Liver (tissue), 9 donors: Measurements from ENCODE around the gene ZNF132. TPM values are rescaled to one million over a fixed set of nuclear protein-coding genes. Genes with fewer than 3 reads are reported as not detected.

Source experiments
- DNase-seq: peaks from one replicate; pipeline ENCODE4 v3.0.0-alpha.2; 2017; ENCODE audit warnings: low spot score
- H3K27ac ChIP-seq, 2 donors: one replicate each; pipeline ENCODE4 v1.7.0; 2013; ENCODE audit warnings: inconsistent platforms in 2 of 2, low read length in 2 of 2, control low read depth in 1 of 2, low read depth in 1 of 2, mild to moderate bottlenecking in 1 of 2
- H3K27me3 ChIP-seq, 4 donors: one replicate each; pipeline versions ENCODE4 v1.6.1 to v1.7.0; 2013; ENCODE audit warnings: low read length in 3 of 4, inconsistent platforms in 1 of 4, mild to moderate bottlenecking in 1 of 4, moderate library complexity in 1 of 4; ENCODE audit not compliant: control insufficient read depth in 4 of 4, insufficient read depth in 4 of 4
- H3K36me3 ChIP-seq, 4 donors: one replicate each; pipeline versions ENCODE4 v1.6.1 to v1.7.0; 2013; ENCODE audit warnings: low read length in 3 of 4, mild to moderate bottlenecking in 3 of 4, low read depth in 1 of 4, moderate library complexity in 1 of 4; ENCODE audit not compliant: control insufficient read depth in 4 of 4, insufficient read depth in 3 of 4
- H3K4me1 ChIP-seq, 4 donors: one replicate each; pipeline versions ENCODE4 v1.6.1 to v1.7.0; 2013; ENCODE audit warnings: low read length in 3 of 4, mild to moderate bottlenecking in 3 of 4, moderate library complexity in 1 of 4; ENCODE audit not compliant: control insufficient read depth in 4 of 4, insufficient read depth in 4 of 4
- H3K4me3 ChIP-seq, 3 donors: one replicate each; pipeline versions ENCODE4 v1.6.1 to v1.7.0; 2013; ENCODE audit warnings: low read length in 3 of 3, control low read depth in 1 of 3, low read depth in 1 of 3, mild to moderate bottlenecking in 1 of 3
- H3K9ac ChIP-seq, 2 donors: one replicate each; pipeline ENCODE4 v1.7.0; 2013; ENCODE audit warnings: low read length in 2 of 2, mild to moderate bottlenecking in 2 of 2, moderate library complexity in 2 of 2, control low read depth in 1 of 2, low read depth in 1 of 2
- H3K9me3 ChIP-seq, 4 donors: one replicate each; pipeline versions ENCODE4 v1.6.1 to v1.7.0; 2013; ENCODE audit warnings: low read length in 3 of 4; ENCODE audit not compliant: control insufficient read depth in 4 of 4
- EGR1 ChIP-seq, 2 donors: IDR thresholded peaks; 2 replicates each; pipeline ENCODE4 v1.6.1; 2016 to 2018; ENCODE audit warnings: antibody characterized with exemption in 2 of 2, low read depth in 2 of 2
- FOXA1 ChIP-seq: IDR thresholded peaks from 2 replicates; pipeline ENCODE4 v1.6.1; 2016; ENCODE audit warnings: antibody characterized with exemption
- GABPA ChIP-seq, 2 donors: IDR thresholded peaks in 1 of 2; conservative IDR thresholded peaks in 1 of 2; 2 replicates each; pipeline ENCODE4 v1.6.1; 2016; ENCODE audit warnings: antibody characterized with exemption in 2 of 2, mild to moderate bottlenecking in 1 of 2, moderate library complexity in 1 of 2
- HNF4A ChIP-seq, 2 donors: conservative IDR thresholded peaks; 2 replicates each; pipeline ENCODE4 v1.6.1; 2016; ENCODE audit warnings: antibody characterized with exemption in 2 of 2, mild to moderate bottlenecking in 2 of 2
- HNF4G ChIP-seq: IDR thresholded peaks from 2 replicates; pipeline ENCODE4 v1.6.1; 2016; ENCODE audit warnings: antibody characterized with exemption
- MAX ChIP-seq: IDR thresholded peaks from 2 replicates; pipeline ENCODE4 v1.6.1; 2016; ENCODE audit warnings: antibody characterized with exemption
- NR2F2 ChIP-seq: IDR thresholded peaks from 2 replicates; pipeline ENCODE4 v1.6.1; 2016; ENCODE audit warnings: antibody characterized with exemption
- RAD21 ChIP-seq, 2 donors: IDR thresholded peaks; 2 replicates each; pipeline ENCODE4 v1.6.1; 2016; ENCODE audit warnings: antibody characterized with exemption in 2 of 2, mild to moderate bottlenecking in 2 of 2
- REST ChIP-seq: IDR thresholded peaks from 2 replicates; pipeline ENCODE4 v1.6.1; 2016; ENCODE audit warnings: antibody characterized with exemption, mild to moderate bottlenecking
- RXRA ChIP-seq, 2 donors: IDR thresholded peaks; 2 replicates each; pipeline ENCODE4 v1.6.1; 2017 to 2018; ENCODE audit warnings: antibody characterized with exemption in 2 of 2, mild to moderate bottlenecking in 1 of 2
- SP1 ChIP-seq: IDR thresholded peaks from 2 replicates; pipeline ENCODE4 v1.6.1; 2018; ENCODE audit warnings: antibody characterized with exemption, mild to moderate bottlenecking
- TAF1 ChIP-seq: conservative IDR thresholded peaks from 2 replicates; pipeline ENCODE4 v1.6.1; 2016; ENCODE audit warnings: antibody characterized with exemption, mild to moderate bottlenecking
- YY1 ChIP-seq: IDR thresholded peaks from 2 replicates; pipeline ENCODE4 v1.6.1; 2016; ENCODE audit warnings: antibody characterized with exemption, mild to moderate bottlenecking
- ZBTB33 ChIP-seq: IDR thresholded peaks from 2 replicates; pipeline ENCODE4 v1.6.1; 2016; ENCODE audit warnings: antibody characterized with exemption
- whole genome bisulfite sequencing: extraction: QIAGEN DNeasy Blood & Tissue Kit; methylation state at CpG from one replicate; pipeline ENCODE4 v1.1.7; 2013; 5-methylcytosine and 5-hydroxymethylcytosine counted together
- polyA plus RNA-seq, 2 donors: library from polyadenylated mRNA; stranded (reverse) in 1 of 2; unstranded in 1 of 2; fragments of 200-250 nt in 1 of 2; fragments of >200 nt in 1 of 2; fragmentation: Nextera tagmentation in 1 of 2; extraction: Ambion mirVana in 1 of 2; gene quantifications; one replicate each; pipeline versions ENCODE4 v1.2.1 to v1.2.3, GENCODE V29; 2013 to 2015
- total RNA-seq, 2 donors: library from RNA; depleted of rRNA; stranded (reverse); fragments of >200 nt; gene quantifications; one replicate each; pipeline ENCODE4 v1.2.3, GENCODE V29; 2014
- donor health status: healthy.
- donor health status: healthy.
- donor health status: healthy.
- donor health status: healthy.
- donor health status: healthy.

The ZNF132 gene
- total and polyA plus RNA-seq, 4 donors, result 0.64 to 2.0 (median 1.0) TPM

GRCh38 chr19:58388175-58388526 is 51.8 kb downstream of the ZNF132 start:
- Histone ChIP-seq H3K27ac (no peak overlapping the region), H3K4me1 (peaks cover 12 to 26% (median 20%) of the 10 kb centered on the region in 4 donors), H3K4me3 (peak overlapping the region; percentile 72 to 99 (median 91)), H3K27me3 (no peaks in the 10 kb centered on the region), H3K9me3 (no peaks in the 10 kb centered on the region), H3K9ac (peak overlapping the region in 1 of 2 donors; percentile 69), H3K36me3 (peaks cover 10 to 31% (median 19%) of the 10 kb centered on the region in 4 donors)
- 83% methylated on average over 3 of the region's 3 CpGs for WGBS
- DNase-seq, result no peak
- TF ChIP-seq SP1, result no peak
- TF ChIP-seq TAF1, result no peak

- Histone ChIP-seq H3K36me3 (peaks cover 4 to 25% (median 14%) of the 10 kb centered on the region in 4 donors), H3K9ac (peak overlapping the region; percentile 69 to 97), H3K27me3 (no peaks in the 10 kb centered on the region), H3K27ac (peak overlapping the region; percentile 42 to 99), H3K4me3 (peak overlapping the region; percentile 72 to 99 (median 91)), H3K9me3 (no peaks in the 10 kb centered on the region), H3K4me1 (peaks cover 12 to 26% (median 20%) of the 10 kb centered on the region in 4 donors)
- 8% methylated on average over 39 of the region's 39 CpGs for WGBS
- no peak for DNase-seq
- TF ChIP-seq MAX (no peak), GABPA (IDR thresholded peaks at IDR 0.05 in 1 of 2, conservative IDR thresholded peaks at IDR 0.05 in 1 of 2) (peak in 1 of 2 donors; percentile 3), REST (no peak), TAF1 (peak; percentile 53)
Observed at GRCh38 chr19:58387338-58388174, 52.4 kb downstream of the ZNF132 start.

- DNase-seq, result peak; percentile 92
- WGBS, result under 1% methylated on average over 64 of the region's 64 CpGs
- Histone ChIP-seq H3K4me3 (peak within 1 kb of the TSS; percentile 72 to 99 (median 91)), H3K36me3 (peaks cover 4 to 20% (median 13%) of the 10 kb centered on the region in 4 donors), H3K4me1 (peaks cover 13 to 30% (median 24%) of the 10 kb centered on the region in 4 donors), H3K9me3 (no peaks in the 10 kb centered on the region), H3K27me3 (no peaks in the 10 kb centered on the region), H3K27ac (peak within 1 kb of the TSS; percentile 99), H3K9ac (peak within 1 kb of the TSS; percentile 95 to 97)
- TF ChIP-seq HNF4A (conservative IDR thresholded peaks at IDR 0.05) (peak in 1 of 2 donors; percentile 14), YY1 (peak; percentile 84), RXRA (IDR thresholded peaks at IDR 0.05) (peak; percentile 44 to 86), TAF1 (peak; percentile 99), REST (peak; percentile 88), EGR1 (IDR thresholded peaks at IDR 0.05; ENCODE audit: low read depth in 2 of 2) (peak in 1 of 2 donors; percentile 28), RAD21 (IDR thresholded peaks at IDR 0.05) (peak in 1 of 2 donors; percentile 45), HNF4G (no peak), GABPA (IDR thresholded peaks at IDR 0.05 in 1 of 2, conservative IDR thresholded peaks at IDR 0.05 in 1 of 2) (peak; percentile 83 to 96), ZBTB33 (no peak), FOXA1 (no peak), NR2F2 (peak; percentile 95), MAX (peak; percentile 93), SP1 (peak; percentile 72)
Observed at GRCh38 chr19:58386576-58387337, 53.2 kb downstream of the ZNF132 start, which contains the start of gene RPS5. TSS of gene RPS5 (plus strand) at chr19:58387269. CDS start at chr19:58388138, 869 bp downstream.
